Lower leg skin (tissue), 3 donors: ENCODE measurements around the gene CACNA1D.

Experiments used
- POLR2A ChIP-seq, 2 donors: fragments of 450-650 bp; IDR thresholded peaks; one replicate each; pipeline ENCODE4 v1.6.1; 2016 to 2017; ENCODE audit warnings: antibody characterized with exemption in 2 of 2, mild to moderate bottlenecking in 1 of 2, moderate library complexity in 1 of 2
- TF ChIP-seq, protein P1 (sequence below), 3 donors: fragments of 450-650 bp; IDR thresholded peaks; one replicate each; pipeline ENCODE4 v1.5.1; 2016; ENCODE audit warnings: antibody characterized with exemption in 3 of 3, mild to moderate bottlenecking in 3 of 3, moderate library complexity in 2 of 3

DNA sequence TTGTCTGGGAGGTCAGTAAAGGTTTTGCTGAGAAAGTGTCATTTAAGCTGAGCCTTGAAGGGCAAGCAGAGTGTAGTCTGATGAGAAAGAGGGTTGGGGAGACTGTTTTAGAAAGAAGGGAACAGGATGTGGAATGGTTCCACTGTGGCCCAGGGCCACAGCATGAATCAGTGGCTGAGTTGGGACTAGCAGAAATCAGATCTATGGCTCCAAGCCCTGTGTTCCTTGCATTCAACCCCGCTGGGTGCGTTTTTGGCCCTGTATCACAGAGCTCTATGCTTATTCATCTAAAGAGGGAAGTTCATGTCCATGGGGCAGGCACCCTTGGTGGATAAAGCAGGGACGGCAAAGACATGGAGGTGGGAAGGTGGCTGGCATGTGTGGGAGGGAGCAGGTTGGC, 151.3 kb downstream of the CACNA1D start:
- no peak for TF ChIP-seq POLR2A (IDR thresholded peaks at IDR 0.05)
- TF ChIP-seq, protein P1, sequence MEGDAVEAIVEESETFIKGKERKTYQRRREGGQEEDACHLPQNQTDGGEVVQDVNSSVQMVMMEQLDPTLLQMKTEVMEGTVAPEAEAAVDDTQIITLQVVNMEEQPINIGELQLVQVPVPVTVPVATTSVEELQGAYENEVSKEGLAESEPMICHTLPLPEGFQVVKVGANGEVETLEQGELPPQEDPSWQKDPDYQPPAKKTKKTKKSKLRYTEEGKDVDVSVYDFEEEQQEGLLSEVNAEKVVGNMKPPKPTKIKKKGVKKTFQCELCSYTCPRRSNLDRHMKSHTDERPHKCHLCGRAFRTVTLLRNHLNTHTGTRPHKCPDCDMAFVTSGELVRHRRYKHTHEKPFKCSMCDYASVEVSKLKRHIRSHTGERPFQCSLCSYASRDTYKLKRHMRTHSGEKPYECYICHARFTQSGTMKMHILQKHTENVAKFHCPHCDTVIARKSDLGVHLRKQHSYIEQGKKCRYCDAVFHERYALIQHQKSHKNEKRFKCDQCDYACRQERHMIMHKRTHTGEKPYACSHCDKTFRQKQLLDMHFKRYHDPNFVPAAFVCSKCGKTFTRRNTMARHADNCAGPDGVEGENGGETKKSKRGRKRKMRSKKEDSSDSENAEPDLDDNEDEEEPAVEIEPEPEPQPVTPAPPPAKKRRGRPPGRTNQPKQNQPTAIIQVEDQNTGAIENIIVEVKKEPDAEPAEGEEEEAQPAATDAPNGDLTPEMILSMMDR (IDR thresholded peaks at IDR 0.05): no peak
